Stomach (tissue), 4 donors: ENCODE data around the gene ST6GALNAC5.

ENCODE experiments used
- EP300 ChIP-seq: sonication (generic); formaldehyde crosslinking; IDR thresholded peaks from one replicate; pipeline ENCODE4 v1.6.1; 2017; ENCODE audit warnings: antibody characterized with exemption
- POLR2A ChIP-seq, 4 donors: fragments of 450-650 bp; IDR thresholded peaks; one replicate each; pipeline ENCODE4 v1.6.1; 2016; ENCODE audit warnings: antibody characterized with exemption in 4 of 4, control low read depth in 2 of 4, mild to moderate bottlenecking in 1 of 4, moderate library complexity in 1 of 4
- POLR2AphosphoS5 ChIP-seq, 3 donors: sonication (generic); formaldehyde crosslinking; IDR thresholded peaks; one replicate each; pipeline ENCODE4 v1.6.1; 2016; ENCODE audit warnings: antibody characterized with exemption in 3 of 3
- TF ChIP-seq, protein P1 (sequence below), 7 experiments: fragments of 450-650 bp in 4 of 7; fragments of 200-600 bp in 3 of 7; sonication (generic) in 3 of 7; IDR thresholded peaks; one replicate each; pipeline ENCODE4 v1.5.1; 2016 to 2019; ENCODE audit warnings: antibody characterized with exemption in 7 of 7, control low read depth in 2 of 7, mild to moderate bottlenecking in 1 of 7

DNA sequence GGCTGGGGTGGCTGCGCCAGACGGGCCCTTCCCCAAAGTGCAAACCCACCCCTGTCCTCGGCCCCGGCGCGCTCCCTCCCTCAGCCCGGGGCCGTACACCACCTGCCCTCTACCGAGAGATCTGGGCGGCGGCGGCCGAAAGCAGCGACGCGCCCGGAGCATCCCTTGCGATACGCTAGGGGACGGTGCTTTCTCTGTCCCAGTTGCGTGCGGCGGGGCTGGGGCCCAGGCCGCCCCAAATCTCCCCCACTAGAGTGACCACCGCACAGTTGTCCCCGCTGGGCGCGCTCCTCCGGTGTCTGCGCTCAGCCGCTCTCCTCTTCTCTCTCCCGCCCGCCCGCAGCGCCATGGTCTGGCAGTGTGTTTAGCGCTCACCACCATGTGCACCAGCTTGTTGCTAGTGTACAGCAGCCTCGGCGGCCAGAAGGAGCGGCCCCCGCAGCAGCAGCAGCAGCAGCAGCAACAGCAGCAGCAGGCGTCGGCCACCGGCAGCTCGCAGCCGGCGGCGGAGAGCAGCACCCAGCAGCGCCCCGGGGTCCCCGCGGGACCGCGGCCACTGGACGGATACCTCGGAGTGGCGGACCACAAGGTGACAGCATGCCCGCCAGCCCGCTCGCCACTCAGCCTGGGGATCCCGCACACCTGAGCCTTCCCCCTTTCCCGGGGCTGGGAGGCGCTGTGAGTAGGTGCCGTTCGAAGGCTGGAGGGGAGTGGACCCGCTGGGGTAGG is 1.0 kb downstream of the ST6GALNAC5 start:
- TF ChIP-seq, protein P1, sequence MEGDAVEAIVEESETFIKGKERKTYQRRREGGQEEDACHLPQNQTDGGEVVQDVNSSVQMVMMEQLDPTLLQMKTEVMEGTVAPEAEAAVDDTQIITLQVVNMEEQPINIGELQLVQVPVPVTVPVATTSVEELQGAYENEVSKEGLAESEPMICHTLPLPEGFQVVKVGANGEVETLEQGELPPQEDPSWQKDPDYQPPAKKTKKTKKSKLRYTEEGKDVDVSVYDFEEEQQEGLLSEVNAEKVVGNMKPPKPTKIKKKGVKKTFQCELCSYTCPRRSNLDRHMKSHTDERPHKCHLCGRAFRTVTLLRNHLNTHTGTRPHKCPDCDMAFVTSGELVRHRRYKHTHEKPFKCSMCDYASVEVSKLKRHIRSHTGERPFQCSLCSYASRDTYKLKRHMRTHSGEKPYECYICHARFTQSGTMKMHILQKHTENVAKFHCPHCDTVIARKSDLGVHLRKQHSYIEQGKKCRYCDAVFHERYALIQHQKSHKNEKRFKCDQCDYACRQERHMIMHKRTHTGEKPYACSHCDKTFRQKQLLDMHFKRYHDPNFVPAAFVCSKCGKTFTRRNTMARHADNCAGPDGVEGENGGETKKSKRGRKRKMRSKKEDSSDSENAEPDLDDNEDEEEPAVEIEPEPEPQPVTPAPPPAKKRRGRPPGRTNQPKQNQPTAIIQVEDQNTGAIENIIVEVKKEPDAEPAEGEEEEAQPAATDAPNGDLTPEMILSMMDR (IDR thresholded peaks at IDR 0.05) = peak in 1 of 7 experiments; percentile 7
- no peak for TF ChIP-seq POLR2A (IDR thresholded peaks at IDR 0.05)
- TF ChIP-seq POLR2AphosphoS5 (IDR thresholded peaks at IDR 0.05) = no peak
- no peak for TF ChIP-seq EP300
